PC-3 (cell line): ENCODE measurements around the gene TRRAP.

Source experiments
- CTCF ChIP-seq: fragments of 300-600 bp; sonication (generic); conservative IDR thresholded peaks from 2 replicates; pipeline ENCODE4 v1.5.1; 2017; ENCODE audit warnings: antibody characterized with exemption, low read depth, mild to moderate bottlenecking, low read length
- EZH2 ChIP-seq: fragments of 300-600 bp; sonication (generic); IDR thresholded peaks from one replicate; pipeline ENCODE4 v1.6.1; 2017; ENCODE audit warnings: antibody characterized with exemption, mild to moderate bottlenecking, low read length; ENCODE audit not compliant: unreplicated experiment
- EZH2phosphoT487 ChIP-seq: fragments of 300-600 bp; sonication (generic); IDR thresholded peaks from 2 replicates; pipeline ENCODE4 v1.6.1; 2018; ENCODE audit warnings: mild to moderate bottlenecking, antibody characterized with exemption, low read length, borderline replicate concordance

- TF ChIP-seq EZH2 (no peak), CTCF (no peak), EZH2phosphoT487 (no peak)
Observed at GRCh38 chr7:98903246-98903645, 24.9 kb downstream of the TRRAP start.
